ENCODE results near the gene RNASE2. TPM values are rescaled to one million over a fixed set of nuclear protein-coding genes. Genes with fewer than 3 reads are reported as not detected.
"Not testable (repeated sequence)": the region's sequence is repeated elsewhere in the genome, so short reads cannot be mapped to it uniquely, and the experiment has no call there.

RNASE2 gene
- total RNA-seq, 4 donors from 2014 or later = 2.7 TPM; not detected in 3

GRCh38 chr14:20934148-20934762, 21.0 kb upstream of the RNASE2 start:
- H3K4me3 ChIP-seq = no peak overlapping the region
- WGBS, 2 donors (ENCODE audit: low coverage in 1 of 2) = 57 to 64% methylated on average over 3 to 18 of the region's 18 CpGs
- no peaks in the 10 kb centered on the region for H3K4me1 ChIP-seq
- peak; percentile 8 for DNase-seq
- no peaks in the 10 kb centered on the region for H3K36me3 ChIP-seq
- H3K27me3 ChIP-seq = no peaks in the 10 kb centered on the region
- no peak overlapping the region for H3K27ac ChIP-seq
- no peaks in the 10 kb centered on the region for H3K9me3 ChIP-seq
- no peak for TF ChIP-seq POLR2AphosphoS5 (IDR thresholded peaks at IDR 0.05)
- TF ChIP-seq, protein P1, sequence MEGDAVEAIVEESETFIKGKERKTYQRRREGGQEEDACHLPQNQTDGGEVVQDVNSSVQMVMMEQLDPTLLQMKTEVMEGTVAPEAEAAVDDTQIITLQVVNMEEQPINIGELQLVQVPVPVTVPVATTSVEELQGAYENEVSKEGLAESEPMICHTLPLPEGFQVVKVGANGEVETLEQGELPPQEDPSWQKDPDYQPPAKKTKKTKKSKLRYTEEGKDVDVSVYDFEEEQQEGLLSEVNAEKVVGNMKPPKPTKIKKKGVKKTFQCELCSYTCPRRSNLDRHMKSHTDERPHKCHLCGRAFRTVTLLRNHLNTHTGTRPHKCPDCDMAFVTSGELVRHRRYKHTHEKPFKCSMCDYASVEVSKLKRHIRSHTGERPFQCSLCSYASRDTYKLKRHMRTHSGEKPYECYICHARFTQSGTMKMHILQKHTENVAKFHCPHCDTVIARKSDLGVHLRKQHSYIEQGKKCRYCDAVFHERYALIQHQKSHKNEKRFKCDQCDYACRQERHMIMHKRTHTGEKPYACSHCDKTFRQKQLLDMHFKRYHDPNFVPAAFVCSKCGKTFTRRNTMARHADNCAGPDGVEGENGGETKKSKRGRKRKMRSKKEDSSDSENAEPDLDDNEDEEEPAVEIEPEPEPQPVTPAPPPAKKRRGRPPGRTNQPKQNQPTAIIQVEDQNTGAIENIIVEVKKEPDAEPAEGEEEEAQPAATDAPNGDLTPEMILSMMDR (IDR thresholded peaks at IDR 0.05) = peak in 1 of 5 experiments; percentile 12
- TF ChIP-seq EP300 (IDR thresholded peaks at IDR 0.05; ENCODE audit: low read depth) = no peak
- in situ Hi-C loops (cut with MboI; ENCODE audit: low pct_ligation_motif_present in 1 of 4, low pct_unique_long_range_greater_than_20kb in 1 of 4, low sequenced_read_pairs in 3 of 4) (no loop called here), intact Hi-C loops (cut with DNase I; ENCODE audit: low total_unique reads) (no loop called here)

GRCh38 chr14:20935303-20935984, 19.8 kb upstream of the RNASE2 start:
- TF ChIP-seq EP300 (IDR thresholded peaks at IDR 0.05; ENCODE audit: low read depth) (no peak), POLR2A (IDR thresholded peaks at IDR 0.05) (no peak), POLR2AphosphoS5 (IDR thresholded peaks at IDR 0.05) (no peak)
- TF ChIP-seq, protein P1 (IDR thresholded peaks at IDR 0.05) = no peak
- Histone ChIP-seq H3K27me3 (no peaks in the 10 kb centered on the region), H3K4me3 (no peak overlapping the region), H3K36me3 (no peaks in the 10 kb centered on the region), H3K27ac (no peak overlapping the region), H3K4me1 (no peaks in the 10 kb centered on the region), H3K9me3 (no peaks in the 10 kb centered on the region)
- intact Hi-C loops (cut with DNase I; ENCODE audit: low total_unique reads) = no loop called here
- in situ Hi-C loops (cut with MboI; ENCODE audit: low pct_ligation_motif_present in 1 of 4, low pct_unique_long_range_greater_than_20kb in 1 of 4, low sequenced_read_pairs in 3 of 4) = no loop called here
- 85 to 87% methylated on average over 5 of the region's 5 CpGs for WGBS, 2 donors (ENCODE audit: low coverage in 1 of 2)
- DNase-seq = no peak

- H3K4me1 ChIP-seq; in situ Hi-C loops (cut with MboI; ENCODE audit: low pct_ligation_motif_present in 1 of 4, low pct_unique_long_range_greater_than_20kb in 1 of 4, low sequenced_read_pairs in 3 of 4); H3K4me3 ChIP-seq; H3K27ac ChIP-seq; H3K9me3 ChIP-seq; H3K27me3 ChIP-seq; H3K36me3 ChIP-seq; DNase-seq; intact Hi-C loops (cut with DNase I; ENCODE audit: low total_unique reads): not testable (repeated sequence)
- WGBS, 2 donors (ENCODE audit: low coverage in 1 of 2) = 81 to 97% methylated on average over 5 to 6 of the region's 6 CpGs
Observed at GRCh38 chr14:20945146-20945545, 10.1 kb upstream of the RNASE2 start.

DNA sequence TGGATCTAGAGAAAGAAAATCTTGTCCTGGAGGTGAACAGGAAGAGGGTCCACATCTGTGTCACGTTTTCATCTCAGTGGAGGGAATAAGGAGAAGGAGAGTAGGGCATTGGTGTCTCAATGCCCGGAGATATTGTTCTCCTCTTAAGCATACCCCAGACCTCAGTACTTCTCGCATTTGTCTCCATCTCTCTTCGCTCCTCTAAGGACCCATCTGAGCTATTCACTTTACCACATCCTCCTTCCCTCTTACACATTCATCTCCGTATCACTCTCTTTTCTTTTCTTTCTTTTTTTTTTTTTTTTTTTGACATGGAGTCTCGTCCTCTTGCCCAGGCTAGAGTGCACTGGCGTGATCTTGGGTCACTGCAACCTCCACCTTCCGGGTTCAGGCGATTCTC, 8.6 kb upstream of the RNASE2 start:
- H3K27ac ChIP-seq; H3K4me1 ChIP-seq; DNase-seq; H3K9me3 ChIP-seq; intact Hi-C loops (cut with DNase I; ENCODE audit: low total_unique reads); H3K4me3 ChIP-seq; H3K27me3 ChIP-seq; H3K36me3 ChIP-seq; in situ Hi-C loops (cut with MboI; ENCODE audit: low pct_ligation_motif_present in 1 of 4, low pct_unique_long_range_greater_than_20kb in 1 of 4, low sequenced_read_pairs in 3 of 4): not testable (repeated sequence)
- WGBS, 2 donors (ENCODE audit: low coverage in 1 of 2) = 80% methylated on average over 5 of the region's 9 CpGs; no CpG with 5 or more reads in 1 of the 2 donors

DNA sequence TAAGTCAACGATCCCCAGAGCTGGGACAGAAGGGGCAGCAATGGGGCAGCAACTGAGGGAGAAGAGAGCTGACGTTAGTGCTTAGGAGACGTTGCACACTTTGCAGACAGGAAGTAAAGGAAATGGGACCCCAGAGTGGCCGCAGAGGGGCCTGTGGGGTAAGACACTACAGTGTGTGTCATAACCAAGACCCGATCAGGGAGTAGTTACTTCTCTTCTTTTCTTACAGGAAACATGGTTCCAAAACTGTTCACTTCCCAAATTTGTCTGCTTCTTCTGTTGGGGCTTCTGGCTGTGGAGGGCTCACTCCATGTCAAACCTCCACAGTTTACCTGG, 219 bp downstream of the RNASE2 start:
- in situ Hi-C loops (cut with MboI; ENCODE audit: low pct_ligation_motif_present in 1 of 4, low pct_unique_long_range_greater_than_20kb in 1 of 4, low sequenced_read_pairs in 3 of 4); H3K9me3 ChIP-seq; H3K4me1 ChIP-seq; DNase-seq; intact Hi-C loops (cut with DNase I; ENCODE audit: low total_unique reads); H3K36me3 ChIP-seq; H3K27ac ChIP-seq; H3K27me3 ChIP-seq; H3K4me3 ChIP-seq: not testable (repeated sequence)
- 56 to 80% methylated on average over 2 to 5 of the region's 5 CpGs for WGBS, 2 donors (ENCODE audit: low coverage in 1 of 2)
